SK-N-SH (cell line): ENCODE measurements around the gene KLHL35. TPM values are rescaled to one million over a fixed set of nuclear protein-coding genes. Genes with fewer than 3 reads are reported as not detected.

Experiments
- CTCF ChIA-PET: fragments of 300-600, 350-600 bp; formaldehyde crosslinking; extraction: SDS; loops from one replicate; lab custom pipeline; 2021; lab: Yijun Ruan, JAX
- POLR2A ChIA-PET: fragments of 350-600 bp; sonication (Branson Sonifier 250); formaldehyde crosslinking; extraction: SDS; loops from one replicate; lab custom pipeline; 2020; ENCODE audit warnings: antibody characterized with exemption, inconsistent platforms; lab: Yijun Ruan, JAX
- DNase-seq: peaks from one replicate; pipeline ENCODE4 v3.0.0; 2012
- H2AFZ ChIP-seq: fragments of 200-600 bp; sonication (generic); 2 replicates; pipeline ENCODE4 v1.8.1; 2016; ENCODE audit warnings: antibody characterized with exemption, mild to moderate bottlenecking, low read depth
- H3F3A ChIP-seq: fragments of 200-600 bp; sonication (generic); replicated peaks from 2 replicates; pipeline ENCODE3; 2016; ENCODE audit warnings: antibody characterized with exemption, mild to moderate bottlenecking; ENCODE audit not compliant: insufficient read depth
- H3K27ac ChIP-seq, 2 experiments: fragments of 200-500 bp in 1 of 2; fragments of 200-600 bp in 1 of 2; sonication (Bioruptor generic) in 1 of 2; sonication (generic), shearing (Covaris generic) in 1 of 2; 2 replicates each; pipeline versions ENCODE4 v1.5.1 to v1.6.1; 2014 to 2016; ENCODE audit warnings: low read depth in 2 of 2, inconsistent platforms in 1 of 2, low read length in 1 of 2, mild to moderate bottlenecking in 1 of 2, mixed read lengths in 1 of 2
- H3K27me3 ChIP-seq: fragments of 200-600 bp; sonication (generic), shearing (Covaris generic); 2 replicates; pipeline ENCODE4 v1.6.1; 2016; ENCODE audit warnings: mixed run types; ENCODE audit not compliant: insufficient read depth
- H3K36me3 ChIP-seq, 2 experiments: fragments of 200-500 bp in 1 of 2; fragments of 200-600 bp in 1 of 2; sonication (Bioruptor generic) in 1 of 2; sonication (generic) in 1 of 2; replicated peaks in 1 of 2; 2 replicates each; pipeline versions ENCODE3 to v1.5.1; 2014 to 2016; ENCODE audit warnings: low read length in 1 of 2, mild to moderate bottlenecking in 1 of 2; ENCODE audit not compliant: insufficient read depth in 2 of 2, control insufficient read depth in 1 of 2
- H3K4me1 ChIP-seq, 2 experiments: fragments of 200-500 bp in 1 of 2; fragments of 200-600 bp in 1 of 2; sonication (Bioruptor generic) in 1 of 2; sonication (generic), shearing (Covaris generic) in 1 of 2; 2 replicates each; pipeline versions ENCODE4 v1.5.1 to v1.6.1; 2014 to 2016; ENCODE audit warnings: low read depth in 1 of 2, low read length in 1 of 2, mixed run types in 1 of 2; ENCODE audit not compliant: insufficient read depth in 2 of 2, control insufficient read depth in 1 of 2
- H3K4me2 ChIP-seq: fragments of 200-600 bp; sonication (generic), shearing (Covaris generic); 2 replicates; pipeline ENCODE4 v1.6.1; 2017; ENCODE audit warnings: mixed run types
- H3K4me3 ChIP-seq, 2 experiments: fragments of 200-500 bp in 1 of 2; fragments of 200-600 bp in 1 of 2; sonication (Bioruptor generic) in 1 of 2; sonication (generic), shearing (Covaris generic) in 1 of 2; 2 replicates each; pipeline versions ENCODE4 v1.5.1 to v1.8.1; 2014 to 2016; ENCODE audit warnings: low read depth in 2 of 2, inconsistent platforms in 1 of 2, low read length in 1 of 2, mild to moderate bottlenecking in 1 of 2, mixed read lengths in 1 of 2, moderate library complexity in 1 of 2
- H3K79me2 ChIP-seq: fragments of 200-600 bp; sonication (generic); 2 replicates; pipeline ENCODE4 v1.8.1; 2017; ENCODE audit warnings: mild to moderate bottlenecking; ENCODE audit not compliant: insufficient read depth
- H3K9ac ChIP-seq: fragments of 200-600 bp; sonication (generic); 2 replicates; pipeline ENCODE4 v1.6.1; 2017; ENCODE audit warnings: mixed run types
- H3K9me2 ChIP-seq: fragments of 200-600 bp; sonication (generic); 2 replicates; pipeline ENCODE4 v1.6.1; 2017; ENCODE audit warnings: mixed run types
- H3K9me3 ChIP-seq: fragments of 200-600 bp; sonication (generic); 2 replicates; pipeline ENCODE4 v1.6.1; 2017; ENCODE audit warnings: mixed run types, mild to moderate bottlenecking, moderate library complexity
- H4K20me1 ChIP-seq: fragments of 200-600 bp; sonication (generic); 2 replicates; pipeline ENCODE4 v1.6.1; 2017; ENCODE audit warnings: mild to moderate bottlenecking, mixed run types; ENCODE audit not compliant: insufficient read depth
- CHD2 ChIP-seq: fragments of 150-350 bp; IDR thresholded peaks from 2 replicates; pipeline ENCODE4 v1.6.1; 2018; ENCODE audit warnings: low read length; ENCODE audit not compliant: partially characterized antibody
- CTCF ChIP-seq: fragments of 200-600 bp; sonication (generic); IDR thresholded peaks from 2 replicates; pipeline ENCODE4 v1.6.1; 2017; ENCODE audit warnings: antibody characterized with exemption, mild to moderate bottlenecking, moderate library complexity
- ELF1 ChIP-seq: IDR thresholded peaks from 2 replicates; pipeline ENCODE4 v1.4.0; 2012
- EP300 ChIP-seq, 2 experiments: IDR thresholded peaks; 2 replicates each; pipeline versions ENCODE4 v1.4.0 to v1.6.1; 2012; ENCODE audit warnings: borderline replicate concordance in 1 of 2, low read depth in 1 of 2, low read length in 1 of 2
- FOSL2 ChIP-seq: IDR thresholded peaks from 2 replicates; pipeline ENCODE4 v1.4.0; 2012; ENCODE audit warnings: low read depth, mild to moderate bottlenecking, moderate library complexity, borderline replicate concordance
- FOXJ3 ChIP-seq: sonication (generic); formaldehyde crosslinking; IDR thresholded peaks from 2 replicates; pipeline ENCODE4 v1.5.1; 2020; ENCODE audit warnings: mild to moderate bottlenecking, missing genetic modification reagents
- FOXM1 ChIP-seq: IDR thresholded peaks from 2 replicates; pipeline ENCODE4 v1.4.0; 2012; ENCODE audit warnings: low read depth, mild to moderate bottlenecking
- JUND ChIP-seq: IDR thresholded peaks from 2 replicates; pipeline ENCODE4 v1.4.0; 2012
- MAX ChIP-seq: IDR thresholded peaks from 2 replicates; pipeline ENCODE4 v1.4.0; 2012; ENCODE audit warnings: low read depth
- MEF2A ChIP-seq: IDR thresholded peaks from 2 replicates; pipeline ENCODE4 v1.4.0; 2012; ENCODE audit warnings: low read depth, borderline replicate concordance
- NRF1 ChIP-seq: IDR thresholded peaks from 2 replicates; pipeline ENCODE4 v1.6.1; 2012; ENCODE audit warnings: low read depth, mild to moderate bottlenecking, low read length
- RAD21 ChIP-seq: IDR thresholded peaks from 2 replicates; pipeline ENCODE4 v1.6.1; 2012; ENCODE audit warnings: mild to moderate bottlenecking, low read length
- RFX5 ChIP-seq: IDR thresholded peaks from 2 replicates; pipeline ENCODE4 v1.6.1; 2012; ENCODE audit warnings: mild to moderate bottlenecking, improper control_type of control experiment, low read length
- SIN3A ChIP-seq: IDR thresholded peaks from 2 replicates; pipeline ENCODE4 v1.6.1; 2012; ENCODE audit warnings: low read depth, mild to moderate bottlenecking, low read length, moderate library complexity, borderline replicate concordance
- TAF1 ChIP-seq: IDR thresholded peaks from 2 replicates; pipeline ENCODE4 v1.6.1; 2012; ENCODE audit warnings: low read depth, mild to moderate bottlenecking, low read length, moderate library complexity, borderline replicate concordance
- TEAD4 ChIP-seq: IDR thresholded peaks from 2 replicates; pipeline ENCODE4 v1.4.0; 2012; ENCODE audit warnings: mild to moderate bottlenecking, borderline replicate concordance; ENCODE audit not compliant: insufficient read depth
- YY1 ChIP-seq: IDR thresholded peaks from 2 replicates; pipeline ENCODE4 v1.4.0; 2012; ENCODE audit warnings: low read depth, mild to moderate bottlenecking
- ZBTB33 ChIP-seq: IDR thresholded peaks from 2 replicates; pipeline ENCODE4 v1.4.0; 2012; ENCODE audit warnings: low read depth, borderline replicate concordance
- WGBS: methylation state at CpG from one replicate; pipeline ENCODE4 v1.1.6; 2017; ENCODE audit warnings: low lambda C conversion rate; 5-methylcytosine and 5-hydroxymethylcytosine counted together
- polyA plus RNA-seq, 3 experiments: library from polyadenylated mRNA; depleted of rRNA; stranded (reverse); fragments of >200 nt; gene quantifications; 2 replicates each; pipeline ENCODE4 v1.2.3, GENCODE V29; 2012

The KLHL35 gene
- polyA plus RNA-seq, 1 of the 3 experiments (the other 2 are of a cell fraction), result 1.7 TPM

- CTCF ChIA-PET, result interaction anchor here (0.6 to 9.0 kb wide), 9 partner anchors 11 to 777 kb away, joined by 3 to 54 read pairs (median 4); no protein-coding TSS in a partner anchor
- POLR2A ChIA-PET, result interaction anchor here (0.8 kb wide), 1 partner anchor 9 kb away, joined by 5 read pairs; no protein-coding TSS in a partner anchor
- no peak for TF ChIP-seq RAD21
- TF ChIP-seq FOXM1, result no peak
- no peak for TF ChIP-seq TAF1
- no peak for TF ChIP-seq CTCF
- DNase-seq, result no peak
- no peaks in the 10 kb centered on the region for H3K9me2 ChIP-seq
- no peak overlapping the region for H3K4me2 ChIP-seq
- H3K4me1 ChIP-seq, result peaks cover 0 to 21% of the 10 kb centered on the region in 2 experiments; a peak in 1 of 4 replicates
- peaks cover 1% of the 10 kb centered on the region for H3F3A ChIP-seq
- H3K79me2 ChIP-seq, result no peaks in the 10 kb centered on the region
- H3K9ac ChIP-seq, result no peak overlapping the region
- H4K20me1 ChIP-seq, result no peaks in the 10 kb centered on the region
- no peak overlapping the region for H2AFZ ChIP-seq
- no peaks in the 10 kb centered on the region for H3K9me3 ChIP-seq
- H3K27me3 ChIP-seq, result peaks cover 9% of the 10 kb centered on the region
- 88% methylated on average over 14 of the region's 25 CpGs for WGBS
- H3K27ac ChIP-seq, result no peak overlapping the region
- no peaks in the 10 kb centered on the region for H3K36me3 ChIP-seq
- peak overlapping the region in 1 of 2 experiments; percentile 46; a peak in 1 of 4 replicates for H3K4me3 ChIP-seq
Observed at GRCh38 chr11:75429641-75429901, 3.4 kb downstream of the KLHL35 start.

- TF ChIP-seq ZBTB33 (no peak), CHD2 (no peak), YY1 (no peak), TEAD4 (no peak), JUND (no peak), SIN3A (no peak), FOXJ3 (CRISPR knock-in tag) (no peak), RFX5 (no peak), NRF1 (no peak), MAX (no peak), EP300 (IDR thresholded peaks at IDR 0.05; ENCODE audit: borderline replicate concordance in 1 of 2, low read depth in 1 of 2, low read length in 1 of 2) (no peak), RAD21 (no peak), ELF1 (no peak), MEF2A (no peak), FOSL2 (no peak)
- CTCF ChIA-PET, result interaction anchor here (0.5 to 9.0 kb wide), 12 partner anchors 12 to 907 kb away, joined by 3 to 54 read pairs (median 4); no protein-coding TSS in a partner anchor
- peak overlapping the region in 1 of 2 experiments; percentile 54; a peak in 1 of 4 replicates for H3K4me3 ChIP-seq
- no peaks in the 10 kb centered on the region for H3K9me3 ChIP-seq
- no peak overlapping the region for H3K27ac ChIP-seq
- peaks cover 9% of the 10 kb centered on the region for H3K27me3 ChIP-seq
- H4K20me1 ChIP-seq, result no peaks in the 10 kb centered on the region
- 96% methylated on average over 16 of the region's 16 CpGs for whole genome bisulfite sequencing
- no peak for DNase-seq
- no peak overlapping the region for H3K9ac ChIP-seq
- H3K4me1 ChIP-seq, result peaks cover 0 to 21% of the 10 kb centered on the region in 2 experiments; a peak in 1 of 4 replicates
- H3K4me2 ChIP-seq, result peak overlapping the region; percentile 80
- POLR2A ChIA-PET, result interaction anchor here (0.6 to 0.8 kb wide), 2 partner anchors 8 to 96 kb away, joined by 3 to 5 read pairs; partner anchors contain the start of gene GDPD5
- no peaks in the 10 kb centered on the region for H3K79me2 ChIP-seq
- no peaks in the 10 kb centered on the region for H3K9me2 ChIP-seq
- H3F3A ChIP-seq, result peaks cover 4% of the 10 kb centered on the region
- H2AFZ ChIP-seq, result no peak overlapping the region; the same call in 1 of the 2 replicates
- H3K36me3 ChIP-seq, result no peaks in the 10 kb centered on the region
Observed at GRCh38 chr11:75428989-75429640, 3.9 kb downstream of the KLHL35 start.
